Measurements from ENCODE around the gene FRMPD4.

Gene FRMPD4

GRCh38 chrX:12363216-12363615 is 224.9 kb downstream of the FRMPD4 start:
- in situ Hi-C loops (cut with HindIII; ENCODE audit: low pct_unique_long_range_greater_than_20kb, low sequenced_read_pairs) = no loop called here
- no peak for DNase-seq (ENCODE audit: low read depth in 1 of 2, low spot score in 1 of 2)

DNA sequence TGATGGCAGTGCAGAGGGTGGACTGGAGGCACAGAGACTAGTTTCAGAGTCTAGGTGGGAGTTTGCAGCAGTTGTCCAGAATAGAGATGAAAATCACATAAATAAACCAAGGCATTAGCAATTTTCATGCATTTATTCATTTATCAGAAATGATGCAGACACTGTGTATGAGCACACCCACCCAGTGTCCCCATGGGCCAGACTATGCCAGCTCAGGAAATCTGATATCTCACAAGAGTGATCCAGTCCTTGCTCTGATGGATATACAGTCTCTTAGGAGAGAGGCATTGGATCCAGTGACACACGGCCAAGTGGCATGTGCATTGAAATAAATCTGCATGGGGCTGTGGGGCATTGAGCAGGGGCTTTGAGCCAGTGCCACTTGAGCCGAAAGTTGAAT is 228.2 kb downstream of the FRMPD4 start:
- in situ Hi-C loops (cut with HindIII; ENCODE audit: low pct_unique_long_range_greater_than_20kb, low sequenced_read_pairs) = no loop called here
- DNase-seq (ENCODE audit: low read depth in 1 of 2, low spot score in 1 of 2) = no peak
- no peak for TF ChIP-seq JUND (IDR thresholded peaks at IDR 0.05; ENCODE audit: low read depth)

More at GRCh38 chrX:12363216-12363615, 224.9 kb downstream of the FRMPD4 start:
- no peak for TF ChIP-seq JUND (IDR thresholded peaks at IDR 0.05; ENCODE audit: low read depth)

DNA sequence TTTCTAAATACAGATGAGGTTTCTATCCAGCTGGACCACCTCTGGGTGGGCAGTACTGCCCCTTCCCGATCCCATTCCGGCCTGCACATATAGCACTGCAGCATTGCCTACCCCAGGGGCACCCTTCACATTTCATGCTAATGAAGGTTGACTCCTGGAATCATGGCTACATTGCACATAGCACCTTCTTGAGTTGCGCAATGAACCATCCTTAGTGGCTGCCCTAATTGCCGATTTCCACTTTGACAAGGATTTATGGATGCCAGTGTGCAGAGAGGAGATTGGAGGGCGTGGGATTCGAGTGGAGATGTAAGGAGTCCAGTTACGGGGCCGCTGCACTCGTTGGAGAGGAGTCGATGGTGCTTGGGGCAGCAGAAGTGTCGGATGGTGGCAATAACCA is 229.0 kb downstream of the FRMPD4 start:
- TF ChIP-seq JUND (IDR thresholded peaks at IDR 0.05; ENCODE audit: low read depth) = no peak
- DNase-seq (ENCODE audit: low read depth in 1 of 2, low spot score in 1 of 2) = no peak
- in situ Hi-C loops (cut with HindIII; ENCODE audit: low pct_unique_long_range_greater_than_20kb, low sequenced_read_pairs) = no loop called here

DNA sequence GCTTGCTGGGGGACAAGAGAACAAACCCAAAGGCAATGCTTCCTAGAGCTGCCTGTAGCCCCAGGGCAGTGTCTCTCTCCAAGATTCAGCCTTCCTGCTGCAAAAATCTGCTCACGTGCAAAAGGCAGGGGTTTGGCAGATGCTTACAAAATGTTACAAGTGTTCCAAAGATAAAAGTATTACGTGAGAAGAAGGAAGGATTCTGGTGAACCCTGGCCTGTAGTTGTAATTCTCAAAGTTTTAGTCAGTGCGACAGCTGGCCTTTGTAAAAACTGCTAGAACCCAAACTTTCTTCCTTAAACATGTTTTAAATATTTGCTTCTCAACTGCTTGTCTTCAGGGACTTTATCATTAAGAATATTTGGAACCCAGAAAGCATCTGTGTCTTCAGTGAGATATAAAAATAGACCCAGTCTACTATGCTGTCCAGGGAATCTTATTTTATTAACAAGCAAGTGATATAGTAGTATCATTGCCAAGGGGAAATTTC is 232.3 kb downstream of the FRMPD4 start:
- DNase-seq (ENCODE audit: low read depth in 1 of 2, low spot score in 1 of 2) = no peak
- TF ChIP-seq JUND (IDR thresholded peaks at IDR 0.05; ENCODE audit: low read depth) = no peak
- in situ Hi-C loops (cut with HindIII; ENCODE audit: low pct_unique_long_range_greater_than_20kb, low sequenced_read_pairs) = no loop called here

GRCh38 chrX:12372111-12372510 is 233.8 kb downstream of the FRMPD4 start:
- in situ Hi-C loops (cut with HindIII; ENCODE audit: low pct_unique_long_range_greater_than_20kb, low sequenced_read_pairs) = no loop called here
- DNase-seq (ENCODE audit: low read depth in 1 of 2, low spot score in 1 of 2) = no peak
- TF ChIP-seq JUND (IDR thresholded peaks at IDR 0.05; ENCODE audit: low read depth) = no peak

DNA sequence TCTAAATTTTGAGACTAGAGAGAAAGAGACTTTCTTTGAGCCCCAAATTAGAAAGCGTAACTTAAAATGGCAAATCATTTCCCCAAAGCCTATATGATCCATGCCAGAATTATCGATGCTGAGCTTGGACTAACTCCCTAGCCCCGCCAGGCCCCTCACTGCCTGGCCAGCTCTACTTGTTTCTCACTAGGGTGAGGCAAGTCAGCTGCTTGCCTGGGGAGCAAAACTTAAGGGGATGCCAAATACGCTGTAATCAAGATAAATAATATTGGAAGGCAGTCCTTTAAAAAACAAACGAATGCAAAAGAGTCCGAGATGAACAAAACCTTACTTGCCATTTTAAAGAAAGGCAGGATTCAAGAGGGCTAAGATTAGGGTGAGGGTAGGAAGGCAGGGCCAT is 236.0 kb downstream of the FRMPD4 start:
- DNase-seq (ENCODE audit: low read depth in 1 of 2, low spot score in 1 of 2) = no peak
- in situ Hi-C loops (cut with HindIII; ENCODE audit: low pct_unique_long_range_greater_than_20kb, low sequenced_read_pairs) = no loop called here

DNA sequence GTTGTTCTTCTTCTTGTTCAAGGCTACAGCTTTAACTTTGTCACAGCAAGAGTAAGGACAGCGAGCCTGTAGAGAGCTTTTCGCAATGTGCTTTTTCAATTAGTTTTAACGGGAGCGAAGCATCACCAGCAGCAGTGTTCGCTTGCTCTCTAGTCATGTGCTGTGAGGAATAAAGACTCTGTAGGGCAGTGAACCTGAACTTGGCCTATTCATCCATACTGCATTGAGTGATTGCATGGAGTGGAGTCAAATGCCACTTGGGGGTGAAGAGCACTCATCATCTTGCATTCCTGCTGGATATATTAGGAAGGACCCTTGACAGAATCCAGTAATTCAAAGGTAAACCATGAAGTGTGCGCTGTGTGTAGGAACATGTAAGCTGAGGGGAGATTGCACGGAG is 240.0 kb downstream of the FRMPD4 start:
- in situ Hi-C loops (cut with HindIII; ENCODE audit: low pct_unique_long_range_greater_than_20kb, low sequenced_read_pairs) = no loop called here
- no peak for DNase-seq (ENCODE audit: low read depth in 1 of 2, low spot score in 1 of 2)
- TF ChIP-seq JUND (IDR thresholded peaks at IDR 0.05; ENCODE audit: low read depth) = no peak

More for the DNA sequence above, 236.0 kb downstream of the FRMPD4 start:
- TF ChIP-seq JUND (IDR thresholded peaks at IDR 0.05; ENCODE audit: low read depth) = no peak

DNA sequence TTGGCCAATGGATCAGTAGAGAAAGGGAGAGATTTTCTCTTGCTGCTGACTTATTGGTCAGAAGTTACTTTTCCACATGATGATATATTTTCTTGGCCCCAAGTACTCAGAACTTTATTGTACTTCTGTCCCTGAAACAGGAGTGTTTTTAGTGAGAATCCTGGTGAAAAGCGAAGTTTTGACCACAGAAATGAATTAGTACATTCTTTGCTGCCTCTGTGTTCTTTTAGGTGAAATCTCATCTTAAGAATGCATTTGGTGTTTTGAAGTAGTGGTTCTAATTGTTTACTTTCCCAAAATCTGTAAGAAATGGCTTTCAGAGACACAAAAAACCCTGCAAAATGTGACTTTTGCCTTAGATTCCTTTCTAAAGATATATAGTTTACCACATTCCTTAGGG is 240.4 kb downstream of the FRMPD4 start:
- no peak for DNase-seq (ENCODE audit: low read depth in 1 of 2, low spot score in 1 of 2)
- in situ Hi-C loops (cut with HindIII; ENCODE audit: low pct_unique_long_range_greater_than_20kb, low sequenced_read_pairs) = no loop called here
- no peak for TF ChIP-seq JUND (IDR thresholded peaks at IDR 0.05; ENCODE audit: low read depth)

- no peak for TF ChIP-seq JUND (IDR thresholded peaks at IDR 0.05; ENCODE audit: low read depth)
- in situ Hi-C loops (cut with HindIII; ENCODE audit: low pct_unique_long_range_greater_than_20kb, low sequenced_read_pairs) = no loop called here
- no peak for DNase-seq (ENCODE audit: low read depth in 1 of 2, low spot score in 1 of 2)
Observed at GRCh38 chrX:12379671-12380070, 241.4 kb downstream of the FRMPD4 start.

- no peak for TF ChIP-seq JUND (IDR thresholded peaks at IDR 0.05; ENCODE audit: low read depth)
- in situ Hi-C loops (cut with HindIII; ENCODE audit: low pct_unique_long_range_greater_than_20kb, low sequenced_read_pairs) = no loop called here
- no peak for DNase-seq (ENCODE audit: low read depth in 1 of 2, low spot score in 1 of 2)
Observed at GRCh38 chrX:12383196-12383595, 244.9 kb downstream of the FRMPD4 start.

GRCh38 chrX:12390301-12390700 is 252.0 kb downstream of the FRMPD4 start:
- in situ Hi-C loops (cut with HindIII; ENCODE audit: low pct_unique_long_range_greater_than_20kb, low sequenced_read_pairs) = no loop called here
- DNase-seq (ENCODE audit: low read depth in 1 of 2, low spot score in 1 of 2) = no peak
- no peak for TF ChIP-seq JUND (IDR thresholded peaks at IDR 0.05; ENCODE audit: low read depth)

GRCh38 chrX:12396584-12396983 is 258.3 kb downstream of the FRMPD4 start:
- no peak for DNase-seq (ENCODE audit: low read depth in 1 of 2, low spot score in 1 of 2)
- no peak for TF ChIP-seq JUND (IDR thresholded peaks at IDR 0.05; ENCODE audit: low read depth)
- in situ Hi-C loops (cut with HindIII; ENCODE audit: low pct_unique_long_range_greater_than_20kb, low sequenced_read_pairs) = no loop called here

DNA sequence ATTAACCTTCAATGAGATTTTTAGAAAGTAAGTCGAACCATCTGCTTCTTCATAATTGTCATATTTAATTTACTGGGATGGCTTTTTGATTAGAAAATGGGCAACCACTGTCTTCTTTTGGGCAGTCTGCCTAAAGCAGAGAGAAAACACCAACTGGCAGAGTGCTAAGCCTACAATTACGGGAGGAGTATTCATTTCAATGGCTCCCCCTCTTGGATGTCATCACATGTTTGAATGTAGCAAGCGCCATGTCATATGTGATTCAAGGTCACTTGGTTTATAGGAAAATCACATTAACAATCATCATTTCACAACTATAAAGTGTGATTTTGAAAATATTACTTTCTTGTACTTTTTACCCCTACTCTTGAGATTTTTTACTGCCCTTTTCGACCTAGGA is 261.9 kb downstream of the FRMPD4 start:
- in situ Hi-C loops (cut with HindIII; ENCODE audit: low pct_unique_long_range_greater_than_20kb, low sequenced_read_pairs) = no loop called here
- TF ChIP-seq JUND (IDR thresholded peaks at IDR 0.05; ENCODE audit: low read depth) = no peak
- no peak for DNase-seq (ENCODE audit: low read depth in 1 of 2, low spot score in 1 of 2)

DNA sequence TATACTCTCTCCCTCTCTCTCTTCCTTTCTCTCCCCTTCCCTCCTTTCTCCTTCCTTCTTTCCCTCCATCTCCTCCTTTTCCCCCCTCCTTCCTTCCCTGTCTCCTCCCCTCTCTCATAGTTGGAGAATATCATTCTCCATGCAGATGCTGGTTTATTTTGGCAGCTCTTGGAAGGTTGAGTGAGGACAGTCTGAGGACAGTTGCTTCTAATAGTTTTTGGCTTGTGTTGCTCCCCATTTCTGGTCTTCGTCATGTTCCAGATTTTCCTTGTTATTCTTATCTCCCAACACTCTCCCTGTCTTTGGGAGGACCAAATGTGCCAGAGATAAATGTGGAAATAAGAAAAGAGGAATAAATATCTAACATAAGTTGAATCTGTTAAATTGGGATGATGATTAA is 263.0 kb downstream of the FRMPD4 start:
- no peak for DNase-seq (ENCODE audit: low read depth in 1 of 2, low spot score in 1 of 2)
- TF ChIP-seq JUND (IDR thresholded peaks at IDR 0.05; ENCODE audit: low read depth) = no peak
- in situ Hi-C loops (cut with HindIII; ENCODE audit: low pct_unique_long_range_greater_than_20kb, low sequenced_read_pairs) = no loop called here
